KMS-11 (cell line): ENCODE data around the gene FOXJ2.
"Not testable (repeated sequence)": the region's sequence is repeated elsewhere in the genome, so short reads cannot be mapped to it uniquely, and the experiment has no call there.

Source experiments
- H2AFZ ChIP-seq: fragments of 200-600 bp; sonication (generic); 2 replicates; pipeline ENCODE4 v1.6.1; 2016; ENCODE audit warnings: antibody characterized with exemption, mixed run types, low read depth
- H3K27ac ChIP-seq: fragments of 200-600 bp; sonication (generic); 2 replicates; pipeline ENCODE4 v1.6.1; 2016; ENCODE audit warnings: mild to moderate bottlenecking, mixed run types
- H3K27me3 ChIP-seq: fragments of 200-600 bp; sonication (generic); 2 replicates; pipeline ENCODE4 v1.6.1; 2017; ENCODE audit warnings: mild to moderate bottlenecking, low read depth, mixed run types, moderate library complexity; ENCODE audit not compliant: insufficient read depth
- H3K36me3 ChIP-seq: fragments of 200-600 bp; sonication (generic); 2 replicates; pipeline ENCODE4 v1.6.1; 2017; ENCODE audit warnings: mild to moderate bottlenecking, mixed run types; ENCODE audit not compliant: insufficient read depth
- H3K4me1 ChIP-seq: fragments of 200-600 bp; sonication (generic); 2 replicates; pipeline ENCODE4 v1.6.1; 2016; ENCODE audit warnings: mild to moderate bottlenecking, low read depth, mixed run types; ENCODE audit not compliant: poor library complexity, severe bottlenecking
- H3K4me2 ChIP-seq: fragments of 200-600 bp; sonication (generic); 2 replicates; pipeline ENCODE4 v1.7.0; 2016; ENCODE audit warnings: mild to moderate bottlenecking, mixed run types
- H3K4me3 ChIP-seq: fragments of 200-600 bp; sonication (generic); IDR thresholded peaks from 2 replicates; pipeline ENCODE4 v1.6.1; 2017; ENCODE audit warnings: low read depth, low read length, mixed read lengths; ENCODE audit not compliant: insufficient read depth
- H3K79me2 ChIP-seq: fragments of 200-600 bp; sonication (generic); 2 replicates; pipeline ENCODE4 v1.6.1; 2016; ENCODE audit warnings: low read depth, mixed run types; ENCODE audit not compliant: insufficient read depth
- H3K9ac ChIP-seq: fragments of 200-600 bp; sonication (generic); 2 replicates; pipeline ENCODE4 v1.6.1; 2016; ENCODE audit warnings: mild to moderate bottlenecking, mixed run types
- H4K20me1 ChIP-seq: fragments of 200-600 bp; sonication (generic); 2 replicates; pipeline ENCODE4 v1.6.1; 2016; ENCODE audit warnings: mild to moderate bottlenecking, mixed run types; ENCODE audit not compliant: insufficient read depth
- CTCF ChIP-seq: fragments of 200-600 bp; sonication (generic); conservative IDR thresholded peaks from 2 replicates; pipeline ENCODE4 v1.6.1; 2017; ENCODE audit warnings: low read depth, mild to moderate bottlenecking, antibody characterized with exemption, low read length, moderate library complexity, mixed read lengths

The FOXJ2 gene

GRCh38 chr12:7989827-7990491 is 42.6 kb upstream of the FOXJ2 start:
- H3K4me3 ChIP-seq = no peak overlapping the region
- H3K79me2 ChIP-seq = no peaks in the 10 kb centered on the region
- no peaks in the 10 kb centered on the region for H3K27me3 ChIP-seq
- no peak overlapping the region for H3K4me2 ChIP-seq
- H4K20me1 ChIP-seq = no peaks in the 10 kb centered on the region
- no peaks in the 10 kb centered on the region for H3K36me3 ChIP-seq
- TF ChIP-seq CTCF = no peak
- H3K4me1 ChIP-seq = no peaks in the 10 kb centered on the region
- H3K27ac ChIP-seq = no peak overlapping the region
- no peak overlapping the region for H3K9ac ChIP-seq
- H2AFZ ChIP-seq = no peak overlapping the region

- H3K4me3 ChIP-seq = no peak overlapping the region
- no peaks in the 10 kb centered on the region for H4K20me1 ChIP-seq
- H3K9ac ChIP-seq = no peak overlapping the region
- no peak overlapping the region for H2AFZ ChIP-seq
- no peaks in the 10 kb centered on the region for H3K36me3 ChIP-seq
- H3K27ac ChIP-seq = no peak overlapping the region
- H3K4me1 ChIP-seq = no peaks in the 10 kb centered on the region
- no peak overlapping the region for H3K4me2 ChIP-seq
- H3K79me2 ChIP-seq = no peaks in the 10 kb centered on the region
- H3K27me3 ChIP-seq = no peaks in the 10 kb centered on the region
- TF ChIP-seq CTCF = no peak
These were observed 41.0 kb upstream of the FOXJ2 start for GRCh38 chr12:7991535-7991934.

- H2AFZ ChIP-seq = no peak overlapping the region
- no peak overlapping the region for H3K4me3 ChIP-seq
- no peak overlapping the region for H3K9ac ChIP-seq
- no peaks in the 10 kb centered on the region for H4K20me1 ChIP-seq
- no peak for TF ChIP-seq CTCF
- no peaks in the 10 kb centered on the region for H3K79me2 ChIP-seq
- H3K4me2 ChIP-seq = no peak overlapping the region
- no peaks in the 10 kb centered on the region for H3K4me1 ChIP-seq
- no peaks in the 10 kb centered on the region for H3K27me3 ChIP-seq
- no peaks in the 10 kb centered on the region for H3K36me3 ChIP-seq
- no peak overlapping the region for H3K27ac ChIP-seq
These were observed 37.7 kb upstream of the FOXJ2 start for GRCh38 chr12:7994731-7995205.

GRCh38 chr12:7995266-7995963 is 37.1 kb upstream of the FOXJ2 start:
- Histone ChIP-seq H4K20me1 (no peaks in the 10 kb centered on the region), H3K9ac (no peak overlapping the region), H3K27ac (no peak overlapping the region), H3K27me3 (no peaks in the 10 kb centered on the region), H3K36me3 (no peaks in the 10 kb centered on the region), H3K4me2 (no peak overlapping the region), H3K79me2 (no peaks in the 10 kb centered on the region), H3K4me1 (no peaks in the 10 kb centered on the region), H2AFZ (no peak overlapping the region), H3K4me3 (no peak overlapping the region)
- TF ChIP-seq CTCF = peak; percentile 81

GRCh38 chr12:8000827-8001226 is 31.7 kb upstream of the FOXJ2 start:
- H3K9ac ChIP-seq, H3K36me3 ChIP-seq, H3K27me3 ChIP-seq, H3K4me2 ChIP-seq, H3K4me1 ChIP-seq, H3K4me3 ChIP-seq, H2AFZ ChIP-seq, H3K27ac ChIP-seq, H4K20me1 ChIP-seq, H3K79me2 ChIP-seq: not testable (repeated sequence)

- H3K4me2 ChIP-seq, H3K4me1 ChIP-seq, H3K9ac ChIP-seq, H2AFZ ChIP-seq, H4K20me1 ChIP-seq, H3K4me3 ChIP-seq, H3K27me3 ChIP-seq, H3K79me2 ChIP-seq, H3K27ac ChIP-seq, H3K36me3 ChIP-seq: not testable (repeated sequence)
These were observed 31.0 kb upstream of the FOXJ2 start for GRCh38 chr12:8001496-8001895.

- not testable (repeated sequence) for H3K9ac ChIP-seq, H3K27ac ChIP-seq, H3K36me3 ChIP-seq, H3K27me3 ChIP-seq, H3K4me1 ChIP-seq, H3K4me2 ChIP-seq, H3K79me2 ChIP-seq, H3K4me3 ChIP-seq, H4K20me1 ChIP-seq, H2AFZ ChIP-seq
These were observed 27.6 kb upstream of the FOXJ2 start for GRCh38 chr12:8004897-8005296.
